K562 (cell line): ENCODE data around the gene BANK1. TPM values are rescaled to one million over a fixed set of nuclear protein-coding genes. Genes with fewer than 3 reads are reported as not detected.

Experiments used
- ATAC-seq: fragments of 200-7000 bp; cut with Tn5 transposase; 3 replicates; pipeline ENCODE4 v1.9.1; 2020; ENCODE audit warnings: moderate library complexity
- BruUV-seq: library from RNA; stranded (reverse); fragments of 400-500 nt; replicated peaks from 2 replicates; lab custom pipeline; 2021; lab: Mats Ljungman, UMichigan
- CTCF ChIA-PET: fragments of 300-600 bp; formaldehyde crosslinking; extraction: SDS; loops from one replicate; lab custom pipeline; 2021; ENCODE audit warnings: low intra/inter-chr PET ratio; lab: Yijun Ruan, JAX
- POLR2A ChIA-PET: fragments of 300-600, 350-650 bp; sonication (Branson Sonifier 250); formaldehyde crosslinking; extraction: SDS; loops from one replicate; lab custom pipeline; 2021; ENCODE audit warnings: antibody characterized with exemption, inconsistent platforms; lab: Yijun Ruan, JAX
- DNase-seq, 4 experiments: peaks; one replicate each; pipeline versions ENCODE4 v3.0.0 to v3.0.0-alpha.2; 2011 to 2018; ENCODE audit warnings: low spot score in 3 of 4, mixed read lengths in 3 of 4; ENCODE audit errors: extremely low read depth in 1 of 4
- FAIRE-seq: peaks from 2 replicates; lab custom pipeline; 2011; peaks lifted over from hg19 to GRCh38; lab: Jason Lieb, UNC
- H2AFZ ChIP-seq: 2 replicates; pipeline ENCODE4 v1.6.0; 2011; ENCODE audit warnings: low read depth, low read length, control low read depth, inconsistent platforms
- H3K27ac ChIP-seq: fragments of 200-600 bp; 3 replicates; pipeline ENCODE4 v1.8.0; 2011; ENCODE audit warnings: low read depth, mild to moderate bottlenecking, control low read depth, inconsistent platforms, low read length, moderate library complexity, mixed read lengths; ENCODE audit errors: extremely low read depth
- H3K27me3 ChIP-seq, 2 experiments: fragments of 300-600 bp in 1 of 2; 2 replicates in 1 of 2; 3 replicates in 1 of 2; pipeline versions ENCODE4 v1.6.0 to v1.8.0; 2011; ENCODE audit warnings: inconsistent platforms in 2 of 2, low read length in 2 of 2, mild to moderate bottlenecking in 1 of 2, mixed read lengths in 1 of 2, moderate library complexity in 1 of 2; ENCODE audit not compliant: control insufficient read depth in 2 of 2, insufficient read depth in 2 of 2
- H3K36me3 ChIP-seq: fragments of 300-600 bp; 3 replicates; pipeline ENCODE4 v1.8.0; 2011; ENCODE audit warnings: mild to moderate bottlenecking, low read length, inconsistent platforms; ENCODE audit not compliant: control insufficient read depth, insufficient read depth
- H3K4me1 ChIP-seq, 2 experiments: fragments of 200-600 bp in 1 of 2; replicated peaks in 1 of 2; 2 replicates in 1 of 2; 3 replicates in 1 of 2; pipeline versions ENCODE4 v1.5.1 to v1.8.0; 2011; ENCODE audit warnings: inconsistent platforms in 2 of 2, low read length in 2 of 2, mild to moderate bottlenecking in 1 of 2, mixed read lengths in 1 of 2, moderate library complexity in 1 of 2; ENCODE audit not compliant: control insufficient read depth in 2 of 2, insufficient read depth in 2 of 2
- H3K4me2 ChIP-seq: 2 replicates; pipeline ENCODE4 v1.6.1; 2011; ENCODE audit warnings: low read length, control low read depth, inconsistent platforms, mixed read lengths; ENCODE audit not compliant: insufficient read depth
- H3K4me3 ChIP-seq: fragments of 200-600 bp; sonication (generic), shearing (Covaris generic); 2 replicates; pipeline ENCODE4 v1.5.1; 2016; ENCODE audit warnings: control low read depth, inconsistent platforms
- H3K79me2 ChIP-seq: fragments of 200-600 bp; 3 replicates; pipeline ENCODE4 v1.8.0; 2011; ENCODE audit warnings: low read length, inconsistent platforms; ENCODE audit not compliant: control insufficient read depth, insufficient read depth
- H3K9ac ChIP-seq, 2 experiments: 2 replicates each; pipeline versions ENCODE4 v1.6.0 to v1.6.1; 2011; ENCODE audit warnings: low read depth in 2 of 2, low read length in 2 of 2, control low read depth in 1 of 2, inconsistent platforms in 1 of 2, mild to moderate bottlenecking in 1 of 2, mixed read lengths in 1 of 2; ENCODE audit not compliant: insufficient read depth in 1 of 2
- H3K9me1 ChIP-seq: one replicate; pipeline ENCODE4 v1.6.0; 2011; ENCODE audit warnings: inconsistent platforms, mild to moderate bottlenecking, low read length, moderate library complexity; ENCODE audit not compliant: control insufficient read depth, insufficient read depth
- H3K9me3 ChIP-seq: replicated peaks from 2 replicates; pipeline ENCODE4 v1.5.1; 2011; ENCODE audit warnings: low read depth, low read length, inconsistent platforms; ENCODE audit not compliant: control insufficient read depth, insufficient read depth
- H4K20me1 ChIP-seq: replicated peaks from 2 replicates; pipeline ENCODE4 v1.6.1; 2011; ENCODE audit warnings: low read length, inconsistent platforms, mixed read lengths; ENCODE audit not compliant: control insufficient read depth, insufficient read depth
- CBX3 ChIP-seq, 2 experiments: IDR thresholded peaks; 1 replicate in 1 of 2; 2 replicates in 1 of 2; pipeline ENCODE4 v1.6.1; 2012; ENCODE audit warnings: inconsistent platforms in 2 of 2, low read length in 2 of 2, borderline replicate concordance in 1 of 2, control low read depth in 1 of 2
- HNRNPL ChIP-seq: fragments of 200-400 bp; formaldehyde crosslinking; IDR thresholded peaks from 2 replicates; pipeline ENCODE4 v1.6.1; 2017; ENCODE audit warnings: low read depth, mild to moderate bottlenecking, low read length
- KAT2B ChIP-seq: IDR thresholded peaks from one replicate; pipeline ENCODE4 v1.6.1; 2012; ENCODE audit warnings: low read depth, mild to moderate bottlenecking, control low read depth, inconsistent platforms, low read length, moderate library complexity
- NFATC3 ChIP-seq: fragments of 450-650 bp; IDR thresholded peaks from 2 replicates; pipeline ENCODE4 v1.6.1; 2017; ENCODE audit warnings: mild to moderate bottlenecking
- PPARD ChIP-seq: fragments of 250-450 bp; sonication (Bioruptor Pico); IDR thresholded peaks from 2 replicates; pipeline ENCODE4 v1.8.0; 2022; ENCODE audit warnings: inconsistent platforms, mild to moderate bottlenecking, moderate library complexity
- RBM17 ChIP-seq: fragments of 200-400 bp; formaldehyde crosslinking; IDR thresholded peaks from 2 replicates; pipeline ENCODE4 v1.6.1; 2017; ENCODE audit warnings: low read depth, mild to moderate bottlenecking, low read length, borderline replicate concordance
- SRF ChIP-seq, 2 experiments: fragments of 250-450, 450-650 bp in 1 of 2; sonication (Bioruptor Pico) in 1 of 2; sonication (generic) in 1 of 2; formaldehyde crosslinking; IDR thresholded peaks; 2 replicates each; pipeline versions ENCODE4 v1.5.0 to v1.5.1; 2020 to 2022; ENCODE audit warnings: mild to moderate bottlenecking in 1 of 2, missing genetic modification reagents in 1 of 2
- ZBTB1 ChIP-seq: sonication (generic); formaldehyde crosslinking; IDR thresholded peaks from 2 replicates; pipeline ENCODE4 v1.8.1; 2023; ENCODE audit warnings: missing genetic modification reagents, low read depth, mild to moderate bottlenecking, borderline replicate concordance
- ZNF24 ChIP-seq: fragments of 450-650 bp; IDR thresholded peaks from 2 replicates; pipeline ENCODE4 v1.6.1; 2016
- ZNF699 ChIP-seq: fragments of 250-450 bp; sonication (Bioruptor Pico); IDR thresholded peaks from 2 replicates; pipeline ENCODE4 v1.8.0; 2021; ENCODE audit warnings: mild to moderate bottlenecking, moderate library complexity; ENCODE audit not compliant: insufficient replicate concordance
- ZNF77 ChIP-seq: fragments of 250-450 bp; sonication (Bioruptor Pico); IDR thresholded peaks from 2 replicates; pipeline ENCODE4 v1.5.0; 2020
- WGBS: fragments of 100-300 bp; shearing (Covaris generic); methylation state at CpG from one replicate; pipeline ENCODE4 v1.1.6; 2016; ENCODE audit warnings: low coverage, mixed read lengths; ENCODE audit not compliant: insufficient coverage; ENCODE audit errors: missing lambda C conversion rate; 5-methylcytosine and 5-hydroxymethylcytosine counted together
- in situ Hi-C: fragments of 300-500 bp; cut with MboI; formaldehyde crosslinking; loops from 4 replicates; pipeline ENCODE4 v1.15.0; 2018; ENCODE audit warnings: inconsistent platforms, mixed read lengths
- intact Hi-C: fragments of 100-400 bp; cut with micrococcal nuclease; formaldehyde crosslinking; loops from 2 replicates; pipeline ENCODE4 v1.14.2; 2022
- polyA plus RNA-seq, 8 experiments: library from polyadenylated mRNA; depleted of rRNA in 4 of 8; stranded (reverse) in 5 of 8; unstranded in 3 of 8; fragments of >200 nt; fragmentation: Nextera tagmentation in 2 of 8; fragmentation: Illumina TruSeq in 1 of 8; extraction: Ambion mirVana in 2 of 8; extraction: Trizol in 1 of 8; gene quantifications; 2 replicates each; pipeline versions ENCODE4 v1.2.1 to v1.2.3, GENCODE V29; 2011 to 2014; ENCODE audit warnings: inconsistent platforms in 1 of 8, missing spikeins in 1 of 8
- total RNA-seq, 7 experiments: library from RNA; depleted of rRNA in 6 of 7; stranded (reverse); fragments of >200 nt in 6 of 7; fragmentation: Illumina TruSeq in 2 of 7; extraction: Trizol in 2 of 7; gene quantifications; 2 replicates each; pipeline versions ENCODE4 v1.2.1 to v1.2.3, GENCODE V29; 2011 to 2021; ENCODE audit warnings: low replicate concordance in 1 of 7
- TF ChIP-seq, protein P1 (sequence below), 3 experiments: fragments of 200-800 bp in 1 of 3; fragments of 250-450 bp in 1 of 3; fragments of 450-650 bp in 1 of 3; sonication (Bioruptor Pico) in 1 of 3; sonication (Bioruptor generic) in 1 of 3; formaldehyde crosslinking in 1 of 3; IDR thresholded peaks; 2 replicates each; pipeline versions ENCODE4 v1.6.1 to v1.8.0; 2016 to 2022; ENCODE audit warnings: mild to moderate bottlenecking in 2 of 3, missing genetic modification characterization in 2 of 3, missing compliant biosample characterization in 1 of 3, moderate library complexity in 1 of 3
- TF ChIP-seq, protein P2 (sequence below): fragments of 250-450 bp; sonication (Bioruptor Pico); IDR thresholded peaks from 2 replicates; pipeline ENCODE4 v1.4.0; 2020; ENCODE audit warnings: mild to moderate bottlenecking, moderate library complexity
- TF ChIP-seq, protein P3 (sequence below): sonication (generic); formaldehyde crosslinking; IDR thresholded peaks from 2 replicates; pipeline ENCODE4 v1.8.0; 2022; ENCODE audit warnings: mild to moderate bottlenecking, missing genetic modification reagents

The BANK1 gene
- total and polyA plus RNA-seq, 9 of the 15 experiments (the other 6 are each of a cell fraction or from before 2014, with no cell fraction given) = not detected

DNA sequence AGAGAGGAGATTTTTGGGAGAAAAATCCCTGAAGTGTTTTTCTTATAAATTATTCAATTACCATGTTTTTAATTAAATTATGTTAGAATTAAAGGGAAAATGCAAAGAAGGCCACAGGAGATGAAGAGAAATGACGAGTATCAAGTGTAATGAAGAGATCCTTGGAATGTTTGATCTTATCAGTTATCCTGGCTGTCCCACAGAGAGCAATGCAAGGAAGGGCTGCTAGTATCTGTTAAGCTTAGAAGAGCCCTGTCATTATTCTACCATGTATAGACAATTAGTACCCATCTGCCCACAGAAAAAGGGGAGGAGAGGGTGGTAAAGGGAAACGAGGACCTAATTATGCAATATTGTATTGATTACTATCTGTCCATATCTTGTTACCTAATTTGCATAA is 257.1 kb downstream of the BANK1 start:
- no peaks in the 10 kb centered on the region for H3K79me2 ChIP-seq
- no peak overlapping the region for H2AFZ ChIP-seq
- in situ Hi-C loops (no loop called here), intact Hi-C loops (no loop called here)
- ChIA-PET CTCF (no interaction called here), POLR2A (no interaction called here)
- no peaks in the 10 kb centered on the region for H3K4me1 ChIP-seq
- H3K27ac ChIP-seq = no peak overlapping the region
- no peaks in the 10 kb centered on the region for H3K9me3 ChIP-seq
- ATAC-seq (no peak), FAIRE-seq (no peak), DNase-seq (no peak)
- no peak overlapping the region for H3K9ac ChIP-seq
- no peaks in the 10 kb centered on the region for H3K27me3 ChIP-seq
- H3K36me3 ChIP-seq = no peaks in the 10 kb centered on the region
- no peaks in the 10 kb centered on the region for H3K9me1 ChIP-seq
- no TSS peak for BruUV-seq
- H3K4me2 ChIP-seq = no peak overlapping the region
- H4K20me1 ChIP-seq = no peaks in the 10 kb centered on the region
- H3K4me3 ChIP-seq = no peak overlapping the region
- 0% methylated on average over 1 of the region's 2 CpGs for WGBS
- TF ChIP-seq ZNF699 (no peak), CBX3 (IDR thresholded peaks at IDR 0.05; ENCODE audit: borderline replicate concordance in 1 of 2, low read length in 2 of 2) (no peak), ZNF77 (no peak), ZBTB1 (CRISPR knock-in tag) (no peak), RBM17 (no peak), ZNF24 (no peak), NFATC3 (no peak), KAT2B (no peak), HNRNPL (no peak), SRF (CRISPR knock-in tag; IDR thresholded peaks at IDR 0.05) (no peak), PPARD (CRISPR knock-in tag) (no peak)
- TF ChIP-seq, protein P1, sequence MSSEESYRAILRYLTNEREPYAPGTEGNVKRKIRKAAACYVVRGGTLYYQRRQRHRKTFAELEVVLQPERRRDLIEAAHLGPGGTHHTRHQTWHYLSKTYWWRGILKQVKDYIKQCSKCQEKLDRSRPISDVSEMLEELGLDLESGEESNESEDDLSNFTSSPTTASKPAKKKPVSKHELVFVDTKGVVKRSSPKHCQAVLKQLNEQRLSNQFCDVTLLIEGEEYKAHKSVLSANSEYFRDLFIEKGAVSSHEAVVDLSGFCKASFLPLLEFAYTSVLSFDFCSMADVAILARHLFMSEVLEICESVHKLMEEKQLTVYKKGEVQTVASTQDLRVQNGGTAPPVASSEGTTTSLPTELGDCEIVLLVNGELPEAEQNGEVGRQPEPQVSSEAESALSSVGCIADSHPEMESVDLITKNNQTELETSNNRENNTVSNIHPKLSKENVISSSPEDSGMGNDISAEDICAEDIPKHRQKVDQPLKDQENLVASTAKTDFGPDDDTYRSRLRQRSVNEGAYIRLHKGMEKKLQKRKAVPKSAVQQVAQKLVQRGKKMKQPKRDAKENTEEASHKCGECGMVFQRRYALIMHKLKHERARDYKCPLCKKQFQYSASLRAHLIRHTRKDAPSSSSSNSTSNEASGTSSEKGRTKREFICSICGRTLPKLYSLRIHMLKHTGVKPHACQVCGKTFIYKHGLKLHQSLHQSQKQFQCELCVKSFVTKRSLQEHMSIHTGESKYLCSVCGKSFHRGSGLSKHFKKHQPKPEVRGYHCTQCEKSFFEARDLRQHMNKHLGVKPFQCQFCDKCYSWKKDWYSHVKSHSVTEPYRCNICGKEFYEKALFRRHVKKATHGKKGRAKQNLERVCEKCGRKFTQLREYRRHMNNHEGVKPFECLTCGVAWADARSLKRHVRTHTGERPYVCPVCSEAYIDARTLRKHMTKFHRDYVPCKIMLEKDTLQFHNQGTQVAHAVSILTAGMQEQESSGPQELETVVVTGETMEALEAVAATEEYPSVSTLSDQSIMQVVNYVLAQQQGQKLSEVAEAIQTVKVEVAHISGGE (CRISPR knock-in tag; IDR thresholded peaks at IDR 0.05) = no peak
- TF ChIP-seq, protein P2, sequence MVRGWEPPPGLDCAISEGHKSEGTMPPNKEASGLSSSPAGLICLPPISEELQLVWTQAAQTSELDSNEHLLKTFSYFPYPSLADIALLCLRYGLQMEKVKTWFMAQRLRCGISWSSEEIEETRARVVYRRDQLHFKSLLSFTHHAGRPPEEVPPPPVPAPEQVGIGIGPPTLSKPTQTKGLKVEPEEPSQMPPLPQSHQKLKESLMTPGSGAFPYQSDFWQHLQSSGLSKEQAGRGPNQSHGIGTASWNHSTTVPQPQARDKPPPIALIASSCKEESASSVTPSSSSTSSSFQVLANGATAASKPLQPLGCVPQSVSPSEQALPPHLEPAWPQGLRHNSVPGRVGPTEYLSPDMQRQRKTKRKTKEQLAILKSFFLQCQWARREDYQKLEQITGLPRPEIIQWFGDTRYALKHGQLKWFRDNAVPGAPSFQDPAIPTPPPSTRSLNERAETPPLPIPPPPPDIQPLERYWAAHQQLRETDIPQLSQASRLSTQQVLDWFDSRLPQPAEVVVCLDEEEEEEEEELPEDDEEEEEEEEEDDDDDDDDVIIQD (CRISPR knock-in tag) = no peak
- TF ChIP-seq, protein P3, sequence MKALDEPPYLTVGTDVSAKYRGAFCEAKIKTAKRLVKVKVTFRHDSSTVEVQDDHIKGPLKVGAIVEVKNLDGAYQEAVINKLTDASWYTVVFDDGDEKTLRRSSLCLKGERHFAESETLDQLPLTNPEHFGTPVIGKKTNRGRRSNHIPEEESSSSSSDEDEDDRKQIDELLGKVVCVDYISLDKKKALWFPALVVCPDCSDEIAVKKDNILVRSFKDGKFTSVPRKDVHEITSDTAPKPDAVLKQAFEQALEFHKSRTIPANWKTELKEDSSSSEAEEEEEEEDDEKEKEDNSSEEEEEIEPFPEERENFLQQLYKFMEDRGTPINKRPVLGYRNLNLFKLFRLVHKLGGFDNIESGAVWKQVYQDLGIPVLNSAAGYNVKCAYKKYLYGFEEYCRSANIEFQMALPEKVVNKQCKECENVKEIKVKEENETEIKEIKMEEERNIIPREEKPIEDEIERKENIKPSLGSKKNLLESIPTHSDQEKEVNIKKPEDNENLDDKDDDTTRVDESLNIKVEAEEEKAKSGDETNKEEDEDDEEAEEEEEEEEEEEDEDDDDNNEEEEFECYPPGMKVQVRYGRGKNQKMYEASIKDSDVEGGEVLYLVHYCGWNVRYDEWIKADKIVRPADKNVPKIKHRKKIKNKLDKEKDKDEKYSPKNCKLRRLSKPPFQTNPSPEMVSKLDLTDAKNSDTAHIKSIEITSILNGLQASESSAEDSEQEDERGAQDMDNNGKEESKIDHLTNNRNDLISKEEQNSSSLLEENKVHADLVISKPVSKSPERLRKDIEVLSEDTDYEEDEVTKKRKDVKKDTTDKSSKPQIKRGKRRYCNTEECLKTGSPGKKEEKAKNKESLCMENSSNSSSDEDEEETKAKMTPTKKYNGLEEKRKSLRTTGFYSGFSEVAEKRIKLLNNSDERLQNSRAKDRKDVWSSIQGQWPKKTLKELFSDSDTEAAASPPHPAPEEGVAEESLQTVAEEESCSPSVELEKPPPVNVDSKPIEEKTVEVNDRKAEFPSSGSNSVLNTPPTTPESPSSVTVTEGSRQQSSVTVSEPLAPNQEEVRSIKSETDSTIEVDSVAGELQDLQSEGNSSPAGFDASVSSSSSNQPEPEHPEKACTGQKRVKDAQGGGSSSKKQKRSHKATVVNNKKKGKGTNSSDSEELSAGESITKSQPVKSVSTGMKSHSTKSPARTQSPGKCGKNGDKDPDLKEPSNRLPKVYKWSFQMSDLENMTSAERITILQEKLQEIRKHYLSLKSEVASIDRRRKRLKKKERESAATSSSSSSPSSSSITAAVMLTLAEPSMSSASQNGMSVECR = no peak
